VCaP (cell line): Measurements from ENCODE around the gene EFCAB12.

Source experiments
- H3K27ac ChIP-seq: fragments of 450-650 bp; 2 replicates; pipeline ENCODE4 v1.5.1; 2017
- CTCF ChIP-seq: fragments of 450-650 bp; conservative IDR thresholded peaks from 2 replicates; pipeline ENCODE4 v1.5.1; 2017; ENCODE audit warnings: mild to moderate bottlenecking, moderate library complexity

EFCAB12 gene

GRCh38 chr3:129469026-129469425, 40.6 kb upstream of the EFCAB12 start:
- no peak for TF ChIP-seq CTCF
- H3K27ac ChIP-seq, result no peak overlapping the region

- TF ChIP-seq CTCF, result no peak
Observed at GRCh38 chr3:129467932-129468331, 39.5 kb upstream of the EFCAB12 start.

GRCh38 chr3:129463716-129464115, 35.3 kb upstream of the EFCAB12 start:
- H3K27ac ChIP-seq, result no peak overlapping the region
- TF ChIP-seq CTCF, result no peak

More at GRCh38 chr3:129467932-129468331, 39.5 kb upstream of the EFCAB12 start:
- H3K27ac ChIP-seq, result no peak overlapping the region

- no peak overlapping the region for H3K27ac ChIP-seq
- TF ChIP-seq CTCF, result no peak
Observed at GRCh38 chr3:129463094-129463493, 34.7 kb upstream of the EFCAB12 start.

- H3K27ac ChIP-seq, result no peak overlapping the region
- no peak for TF ChIP-seq CTCF
Observed at GRCh38 chr3:129462361-129462968, 34.0 kb upstream of the EFCAB12 start.

- no peak overlapping the region for H3K27ac ChIP-seq
- no peak for TF ChIP-seq CTCF
Observed at GRCh38 chr3:129461461-129462146, 33.2 kb upstream of the EFCAB12 start.

GRCh38 chr3:129461022-129461421, 32.6 kb upstream of the EFCAB12 start:
- H3K27ac ChIP-seq, result no peak overlapping the region
- no peak for TF ChIP-seq CTCF
